Stimulated activated CD8-positive, alpha-beta memory T cell treated with anti-CD3 and anti-CD28 coated beads, Interleukin-7, amount 100 ng/mL, for 24 hours (primary cell): ENCODE data around the gene GLTPD2.

Source experiments
- DNase-seq: peaks from one replicate; pipeline ENCODE4 v3.0.0-alpha.2; 2020; ENCODE audit warnings: low read depth

The GLTPD2 gene

GRCh38 chr17:4788807-4789700, at the start of gene GLTPD2:
Gene GLTPD2 (plus strand): TSS chr17:4788964. CDS start chr17:4789012, 48 bp downstream.
- no peak for DNase-seq

- DNase-seq, result no peak
Observed at GRCh38 chr17:4739122-4740024, 49.4 kb upstream of the GLTPD2 start, which contains the start of the genes CXCL16 and ZMYND15. Gene CXCL16 (minus strand): TSS chr17:4739928. CDS start chr17:4739339, 589 bp downstream. Gene ZMYND15 (plus strand): TSS chr17:4739833. CDS start chr17:4740549, 716 bp downstream.

GRCh38 chr17:4740025-4740351, 48.8 kb upstream of the GLTPD2 start:
- DNase-seq, result no peak

- DNase-seq, result no peak
Observed at GRCh38 chr17:4740584-4740983, 48.2 kb upstream of the GLTPD2 start.

GRCh38 chr17:4741544-4741943, 47.2 kb upstream of the GLTPD2 start:
- no peak for DNase-seq

GRCh38 chr17:4742133-4742532, 46.6 kb upstream of the GLTPD2 start:
- DNase-seq, result no peak

- no peak for DNase-seq
Observed at GRCh38 chr17:4742629-4743028, 46.1 kb upstream of the GLTPD2 start.

GRCh38 chr17:4743216-4743615, 45.5 kb upstream of the GLTPD2 start:
- DNase-seq, result no peak

GRCh38 chr17:4743898-4744297, 44.9 kb upstream of the GLTPD2 start:
- no peak for DNase-seq

GRCh38 chr17:4744999-4745969, 43.5 kb upstream of the GLTPD2 start:
- no peak for DNase-seq

- no peak for DNase-seq
Observed at GRCh38 chr17:4747847-4748246, 40.9 kb upstream of the GLTPD2 start.

- DNase-seq, result no peak
Observed at GRCh38 chr17:4748686-4749085, 40.1 kb upstream of the GLTPD2 start.

- no peak for DNase-seq
Observed at GRCh38 chr17:4750606-4751005, 38.2 kb upstream of the GLTPD2 start.

- DNase-seq, result no peak
Observed at GRCh38 chr17:4751932-4752331, 36.8 kb upstream of the GLTPD2 start.

- no peak for DNase-seq
Observed at GRCh38 chr17:4753392-4753791, 35.4 kb upstream of the GLTPD2 start.

- DNase-seq, result no peak
Observed at GRCh38 chr17:4759776-4760236, 29.0 kb upstream of the GLTPD2 start.

GRCh38 chr17:4764595-4764994, 24.2 kb upstream of the GLTPD2 start:
- no peak for DNase-seq

GRCh38 chr17:4766201-4766600, 22.6 kb upstream of the GLTPD2 start:
- no peak for DNase-seq

GRCh38 chr17:4766723-4767122, 22.0 kb upstream of the GLTPD2 start:
- no peak for DNase-seq

GRCh38 chr17:4768298-4768697, 20.5 kb upstream of the GLTPD2 start:
- no peak for DNase-seq

GRCh38 chr17:4769628-4770027, 19.1 kb upstream of the GLTPD2 start:
- DNase-seq, result no peak
